Nephron (organoid): ENCODE measurements around the gene VPS13D.

ENCODE experiments used
- H3K27ac Mint-ChIP-seq, 3 experiments: 2 replicates each; pipeline ENCODE4 v1.8.0; 2020; ENCODE audit warnings: mixed read lengths in 3 of 3, mild to moderate bottlenecking in 2 of 3, moderate library complexity in 1 of 3
- H3K27me3 Mint-ChIP-seq: 2 replicates; pipeline ENCODE4 v1.8.0; 2021; ENCODE audit warnings: low read depth, mild to moderate bottlenecking, moderate library complexity, mixed read lengths
- H3K36me3 Mint-ChIP-seq: 2 replicates; pipeline ENCODE4 v1.8.0; 2020; ENCODE audit warnings: low read depth, mixed read lengths
- H3K4me1 Mint-ChIP-seq: 2 replicates; pipeline ENCODE4 v1.8.0; 2020; ENCODE audit warnings: mixed read lengths
- H3K4me3 Mint-ChIP-seq, 3 experiments: 2 replicates each; pipeline ENCODE4 v1.8.0; 2020; ENCODE audit warnings: mild to moderate bottlenecking in 3 of 3, mixed read lengths in 3 of 3, moderate library complexity in 2 of 3
- H3K9me3 Mint-ChIP-seq: 2 replicates; pipeline ENCODE4 v1.8.0; 2020; ENCODE audit warnings: mixed read lengths
- CTCF ChIP-seq, 3 experiments: fragments of 200-600 bp; sonication (generic); IDR thresholded peaks; one replicate each; pipeline ENCODE4 v1.5.0; 2021; ENCODE audit warnings: antibody characterized with exemption in 3 of 3; ENCODE audit not compliant: unreplicated experiment in 3 of 3

The VPS13D gene

DNA sequence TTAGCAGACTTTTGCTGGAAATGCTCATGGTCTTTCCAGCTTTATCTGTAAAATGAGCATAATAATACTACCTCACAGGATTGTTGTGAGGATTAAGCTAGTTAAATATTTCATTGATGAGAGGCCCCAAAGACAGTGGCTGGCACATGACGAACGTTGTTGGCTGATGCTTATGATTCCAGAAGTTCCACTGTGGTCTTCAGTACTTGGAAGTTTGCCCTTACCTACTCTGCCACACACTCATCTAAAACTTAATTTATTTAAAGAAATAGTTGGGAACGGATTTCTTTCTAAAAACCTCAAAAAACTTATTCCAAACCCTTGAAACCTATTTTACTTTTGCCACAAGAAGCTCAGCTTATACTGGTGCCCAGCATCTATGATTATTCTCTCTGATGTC lies 217.5 kb downstream of the VPS13D start:
- no peak for TF ChIP-seq CTCF (IDR thresholded peaks at IDR 0.05; ENCODE audit: unreplicated experiment in 3 of 3)
- H3K9me3 Mint-ChIP-seq, result peaks cover 3% of the 10 kb centered on the region
- peaks cover 28% of the 10 kb centered on the region for H3K36me3 Mint-ChIP-seq
- H3K27ac Mint-ChIP-seq, result peak overlapping the region; percentile 81 to 91 (median 86)
- no peaks in the 10 kb centered on the region for H3K27me3 Mint-ChIP-seq
- peaks cover 67% of the 10 kb centered on the region for H3K4me1 Mint-ChIP-seq
- no peak overlapping the region for H3K4me3 Mint-ChIP-seq

GRCh38 chr1:12447849-12448312 lies 218.1 kb downstream of the VPS13D start:
- Mint-ChIP-seq H3K4me3 (no peak overlapping the region), H3K36me3 (peaks cover 28% of the 10 kb centered on the region), H3K4me1 (peaks cover 72% of the 10 kb centered on the region), H3K27me3 (no peaks in the 10 kb centered on the region), H3K27ac (peak overlapping the region; percentile 81 to 91 (median 86)), H3K9me3 (peaks cover 3% of the 10 kb centered on the region)
- no peak for TF ChIP-seq CTCF (IDR thresholded peaks at IDR 0.05; ENCODE audit: unreplicated experiment in 3 of 3)

DNA sequence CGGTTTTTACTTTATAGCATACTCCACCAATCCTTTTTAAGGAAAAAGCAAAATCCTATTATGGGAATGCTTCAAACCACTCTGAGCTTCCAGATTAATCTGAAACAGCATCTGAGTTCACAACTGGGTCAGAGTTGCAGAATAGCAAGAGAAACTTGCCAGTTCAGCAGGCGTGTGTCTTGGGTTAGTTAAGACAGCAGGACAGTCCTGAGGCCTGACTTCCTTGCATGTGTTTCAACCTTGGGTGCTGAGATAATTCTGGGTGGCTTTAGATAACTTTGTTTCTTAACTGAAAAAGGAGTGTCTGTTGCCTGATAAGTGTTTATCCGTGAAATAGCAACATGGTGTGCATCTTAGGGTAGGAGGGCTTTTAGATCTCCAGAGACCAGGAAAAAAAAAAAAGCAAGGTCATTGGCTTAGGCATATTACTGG lies 218.9 kb downstream of the VPS13D start:
- peaks cover 3% of the 10 kb centered on the region for H3K9me3 Mint-ChIP-seq
- peaks cover 20% of the 10 kb centered on the region for H3K36me3 Mint-ChIP-seq
- peak overlapping the region; percentile 81 to 91 (median 86) for H3K27ac Mint-ChIP-seq
- peak overlapping the region in 1 of 3 experiments; percentile 50 for H3K4me3 Mint-ChIP-seq
- H3K4me1 Mint-ChIP-seq, result peaks cover 81% of the 10 kb centered on the region
- TF ChIP-seq CTCF (IDR thresholded peaks at IDR 0.05; ENCODE audit: unreplicated experiment in 3 of 3), result no peak
- no peaks in the 10 kb centered on the region for H3K27me3 Mint-ChIP-seq

- H3K4me1 Mint-ChIP-seq, result peaks cover 96% of the 10 kb centered on the region
- peaks cover 8% of the 10 kb centered on the region for H3K36me3 Mint-ChIP-seq
- no peaks in the 10 kb centered on the region for H3K9me3 Mint-ChIP-seq
- H3K27ac Mint-ChIP-seq, result peak overlapping the region; percentile 81 to 91 (median 86)
- no peak for TF ChIP-seq CTCF (IDR thresholded peaks at IDR 0.05; ENCODE audit: unreplicated experiment in 3 of 3)
- peak overlapping the region in 1 of 3 experiments; percentile 10 for H3K4me3 Mint-ChIP-seq
- no peaks in the 10 kb centered on the region for H3K27me3 Mint-ChIP-seq
Observed at GRCh38 chr1:12450090-12450755, 220.4 kb downstream of the VPS13D start.

GRCh38 chr1:12450756-12451559 lies 221.1 kb downstream of the VPS13D start:
- TF ChIP-seq CTCF (IDR thresholded peaks at IDR 0.05; ENCODE audit: unreplicated experiment in 3 of 3), result no peak
- peak overlapping the region in 1 of 3 experiments; percentile 5 for H3K4me3 Mint-ChIP-seq
- H3K27ac Mint-ChIP-seq, result peak overlapping the region; percentile 81 to 91 (median 86)
- no peaks in the 10 kb centered on the region for H3K9me3 Mint-ChIP-seq
- no peaks in the 10 kb centered on the region for H3K27me3 Mint-ChIP-seq
- H3K4me1 Mint-ChIP-seq, result peaks cover 94% of the 10 kb centered on the region
- peaks cover 4% of the 10 kb centered on the region for H3K36me3 Mint-ChIP-seq
